Measurements from ENCODE around the gene DKK2.

The DKK2 gene

DNA sequence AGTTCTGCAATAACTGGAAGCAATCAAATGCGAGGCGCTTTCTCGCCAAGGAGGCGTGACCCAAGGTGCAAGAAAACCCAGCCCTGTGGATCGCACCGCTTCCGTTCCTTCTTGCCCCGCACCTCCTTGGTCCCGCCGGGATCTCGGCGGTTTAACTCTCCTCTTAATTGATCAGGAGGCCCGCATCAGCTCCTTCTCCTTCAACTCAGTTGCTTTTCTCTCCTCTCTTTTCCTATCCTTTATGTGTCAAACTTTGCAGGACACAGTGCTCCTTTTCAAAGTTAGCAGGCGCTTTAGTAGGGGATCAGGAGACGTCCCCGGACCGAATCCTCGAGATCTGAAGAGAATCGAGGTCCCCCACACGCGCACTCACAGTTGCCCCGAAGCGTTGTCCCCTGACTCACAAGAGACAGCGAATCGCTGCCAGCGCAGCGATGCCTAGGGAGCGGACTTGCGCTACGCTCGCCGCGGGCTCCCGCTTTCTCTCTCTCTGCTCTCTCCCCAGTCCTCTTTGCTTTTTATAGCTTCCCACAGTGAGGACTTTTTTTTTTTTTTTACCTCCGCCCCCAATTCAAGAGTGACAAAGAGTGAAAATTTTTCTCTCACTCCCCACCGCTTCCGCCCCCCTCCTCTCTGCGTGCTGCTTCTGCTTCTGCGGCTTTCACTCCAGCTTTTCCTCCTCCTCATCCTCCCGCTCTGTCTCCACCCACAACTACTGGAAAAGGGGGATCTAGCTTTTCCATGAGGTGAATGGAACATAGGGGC lies at the start of gene DKK2:
Gene DKK2, minus strand, starts transcription at position 495 of the 765 bp plus-strand sequence. CDS start 722 bp downstream, outside the sequence.
- DNase-seq (ENCODE audit: low read depth in 1 of 2, low spot score in 1 of 2), result no peak

- no peak for DNase-seq (ENCODE audit: low read depth in 1 of 2, low spot score in 1 of 2)
Measured at GRCh38 chr4:107077192-107077591, 41.1 kb upstream of the DKK2 start.

DNA sequence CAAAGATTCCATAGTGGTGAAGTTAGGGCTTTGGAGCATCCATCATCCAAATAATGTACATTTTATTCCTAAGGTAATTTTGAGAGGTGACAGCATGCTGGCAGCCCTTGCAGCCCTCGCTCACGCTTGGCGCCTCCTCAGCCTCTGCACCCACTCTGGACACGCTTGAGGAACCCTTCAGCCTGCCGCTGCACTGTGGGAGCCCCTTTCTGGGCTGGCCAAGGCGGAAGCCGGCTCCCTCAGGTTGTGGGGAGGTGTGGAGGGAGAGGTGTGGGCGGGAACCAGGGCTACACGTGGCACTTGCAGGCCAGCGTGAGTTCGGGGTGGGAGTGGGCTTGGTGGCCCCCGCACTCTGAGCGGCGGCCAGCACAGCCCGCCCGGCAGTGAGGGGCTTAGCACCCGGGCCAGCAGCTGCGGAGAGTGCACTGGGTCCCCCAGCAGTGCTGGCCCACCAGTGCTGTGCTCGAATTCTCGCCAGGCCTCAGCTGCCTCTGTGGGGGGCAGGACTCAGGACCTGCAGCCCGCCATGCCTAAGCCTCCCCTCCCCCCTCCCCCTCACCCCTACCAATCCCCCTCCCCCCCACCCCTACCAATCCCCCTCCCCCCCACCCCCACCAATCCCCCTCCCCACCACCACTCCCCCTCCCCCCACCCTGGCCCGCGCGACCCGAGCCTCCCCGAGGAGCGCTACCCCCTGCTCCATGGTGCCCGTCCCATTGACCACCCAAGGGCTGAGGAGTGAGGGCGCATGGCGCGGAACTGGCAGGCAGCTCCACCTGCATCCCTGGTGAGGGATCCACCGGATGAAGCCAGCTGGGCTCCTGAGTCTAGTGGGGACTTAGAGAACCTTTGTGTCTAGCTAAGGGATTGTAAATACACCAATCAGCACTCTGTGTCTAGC lies 37.0 kb upstream of the DKK2 start:
- no peak for DNase-seq (ENCODE audit: low read depth in 1 of 2, low spot score in 1 of 2)

DNA sequence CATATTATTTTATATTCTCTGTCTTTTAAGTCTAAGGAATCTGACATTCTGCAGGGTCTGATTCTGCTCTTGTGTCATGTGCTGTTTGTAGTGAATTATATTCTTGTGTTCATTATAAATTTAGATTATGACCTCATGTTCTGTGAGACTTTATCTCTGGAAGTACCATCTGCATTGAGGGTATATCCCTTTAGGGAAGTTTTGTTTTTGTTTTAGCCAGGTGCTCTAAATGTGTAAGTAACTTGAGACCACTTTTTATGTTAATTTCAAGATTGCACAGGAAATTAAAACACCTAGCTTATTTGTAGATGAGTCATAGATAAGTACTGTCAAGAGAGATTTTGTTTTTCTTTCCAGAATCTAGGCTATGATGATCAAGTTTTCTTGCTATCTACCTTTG lies 35.0 kb upstream of the DKK2 start:
- DNase-seq (ENCODE audit: low read depth in 1 of 2, low spot score in 1 of 2), result no peak

GRCh38 chr4:107069049-107069448 lies 32.9 kb upstream of the DKK2 start:
- DNase-seq (ENCODE audit: low read depth in 1 of 2, low spot score in 1 of 2), result no peak

DNA sequence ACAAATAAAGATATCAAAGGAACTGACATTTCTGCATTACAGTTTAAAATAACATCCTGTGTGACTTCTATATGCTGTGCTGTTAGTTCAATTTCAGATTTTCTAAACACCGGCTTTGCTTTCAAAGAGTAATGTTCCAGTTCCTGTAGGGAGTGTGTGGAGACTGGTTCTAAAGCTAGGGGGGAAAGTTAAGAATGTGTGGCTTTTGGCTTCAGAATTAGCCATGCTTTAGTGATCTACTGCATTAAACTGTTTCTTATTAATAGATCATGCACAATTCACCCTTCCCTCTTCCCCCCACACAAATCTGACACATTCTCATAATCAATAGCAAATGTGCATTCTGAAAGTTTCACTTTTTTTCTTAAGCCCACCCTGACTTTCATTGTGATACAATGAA lies 32.0 kb upstream of the DKK2 start:
- DNase-seq (ENCODE audit: low read depth in 1 of 2, low spot score in 1 of 2), result no peak

GRCh38 chr4:107066621-107067020 lies 30.5 kb upstream of the DKK2 start:
- no peak for DNase-seq (ENCODE audit: low read depth in 1 of 2, low spot score in 1 of 2)

DNA sequence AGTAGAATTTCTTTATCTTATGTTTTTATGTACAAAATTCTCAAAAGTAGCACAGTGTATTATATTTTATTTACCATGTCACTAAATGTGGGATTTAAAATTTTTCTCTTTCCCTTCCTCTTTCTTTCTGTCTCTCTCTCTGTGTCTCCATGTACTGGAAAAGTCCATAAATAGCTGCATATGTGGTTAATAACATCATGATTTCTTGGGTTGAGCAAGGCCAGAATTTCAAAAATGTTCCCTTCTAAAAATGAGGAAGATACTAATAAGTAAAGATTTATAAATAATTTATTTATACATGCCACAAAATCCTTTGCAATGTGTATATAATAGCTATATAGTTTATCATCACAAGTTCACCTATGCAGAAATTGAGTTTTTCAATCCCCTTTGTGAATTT lies 29.1 kb upstream of the DKK2 start:
- DNase-seq (ENCODE audit: low read depth in 1 of 2, low spot score in 1 of 2), result no peak

DNA sequence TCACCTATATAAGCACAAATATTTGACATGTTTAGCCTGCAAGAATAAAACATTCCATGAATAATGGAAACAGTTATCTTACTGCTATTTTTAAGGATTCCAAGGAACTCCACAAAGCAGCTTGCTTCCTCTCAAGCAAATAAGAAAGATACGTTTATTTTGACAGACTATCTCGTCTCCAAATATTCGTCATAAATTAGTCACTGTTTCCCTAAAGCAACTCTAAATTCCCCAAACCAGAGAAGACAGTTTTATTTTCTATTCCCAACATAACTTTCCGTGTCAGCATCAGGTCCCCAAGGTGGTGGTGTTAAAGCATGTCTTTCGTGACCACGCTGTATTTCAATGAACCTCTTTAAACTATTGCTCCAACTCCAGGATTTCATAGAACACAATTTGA lies 24.3 kb upstream of the DKK2 start:
- DNase-seq (ENCODE audit: low read depth in 1 of 2, low spot score in 1 of 2), result no peak

DNA sequence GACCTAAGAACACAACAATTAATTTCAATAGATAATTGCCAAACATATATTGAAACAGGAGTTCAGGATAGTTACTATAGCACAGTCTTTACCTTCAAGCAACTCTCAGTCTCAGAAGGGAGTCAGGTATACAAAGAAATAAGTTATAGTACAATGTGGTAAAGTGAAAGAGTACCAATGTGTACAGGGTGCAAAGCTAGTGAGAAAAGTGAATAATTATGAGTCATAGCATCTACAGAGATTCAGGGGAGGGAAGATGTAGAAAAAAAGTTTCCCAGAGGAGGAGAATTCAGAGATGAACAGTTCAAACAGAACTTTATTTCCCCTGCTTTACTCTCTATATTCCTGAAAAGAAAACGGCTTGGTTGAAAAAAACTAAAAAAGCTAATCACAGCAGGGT lies 22.7 kb upstream of the DKK2 start:
- no peak for DNase-seq (ENCODE audit: low read depth in 1 of 2, low spot score in 1 of 2)

DNA sequence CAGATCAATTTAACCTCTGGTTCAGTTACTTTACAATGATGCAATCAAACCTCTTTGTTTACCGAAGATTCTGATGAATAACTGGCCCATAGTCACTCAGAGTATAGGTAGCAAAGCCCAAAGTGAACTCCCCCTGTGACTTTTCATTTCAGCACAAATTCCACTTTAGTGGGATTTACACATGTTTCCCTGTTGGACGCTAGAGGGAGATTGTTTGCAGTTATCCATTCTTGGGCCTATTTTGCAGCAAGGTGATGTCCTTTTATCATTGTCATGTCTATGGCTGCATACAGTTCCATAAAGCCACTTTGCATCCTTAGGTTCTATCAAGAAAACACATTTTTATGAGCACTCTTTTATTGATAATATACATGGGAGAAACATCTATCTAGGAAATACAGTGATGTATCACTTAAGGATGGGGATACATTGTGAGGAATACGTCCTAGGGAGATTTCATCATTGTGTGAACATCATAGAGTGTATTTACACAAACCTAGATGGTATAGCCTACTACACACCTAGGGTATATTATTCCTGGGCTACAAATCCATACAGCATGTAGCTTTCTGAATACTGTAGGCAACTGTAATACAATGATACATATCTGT lies 14.5 kb upstream of the DKK2 start:
- DNase-seq (ENCODE audit: low read depth in 1 of 2, low spot score in 1 of 2), result no peak

DNA sequence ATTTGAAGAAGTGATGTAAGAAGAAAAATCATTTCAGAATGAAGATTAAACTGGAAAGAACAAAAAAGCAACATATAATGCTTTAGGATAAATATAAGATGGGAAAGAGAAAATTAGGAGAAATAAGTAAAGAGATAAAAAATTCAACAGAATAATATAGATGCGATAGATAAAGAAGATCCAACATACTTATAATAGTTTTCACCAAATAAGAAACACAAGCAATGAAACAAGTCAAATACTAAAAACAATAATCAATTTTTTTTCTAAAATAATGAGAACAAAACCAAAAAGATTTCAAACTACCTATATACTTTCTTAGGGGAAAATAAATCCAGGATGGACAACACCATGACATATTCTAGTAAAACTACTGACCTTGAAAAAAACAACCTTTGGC lies 10.1 kb upstream of the DKK2 start:
- no peak for DNase-seq (ENCODE audit: low read depth in 1 of 2, low spot score in 1 of 2)

GRCh38 chr4:107044170-107044569 lies 8.1 kb upstream of the DKK2 start:
- no peak for DNase-seq (ENCODE audit: low read depth in 1 of 2, low spot score in 1 of 2)

DNA sequence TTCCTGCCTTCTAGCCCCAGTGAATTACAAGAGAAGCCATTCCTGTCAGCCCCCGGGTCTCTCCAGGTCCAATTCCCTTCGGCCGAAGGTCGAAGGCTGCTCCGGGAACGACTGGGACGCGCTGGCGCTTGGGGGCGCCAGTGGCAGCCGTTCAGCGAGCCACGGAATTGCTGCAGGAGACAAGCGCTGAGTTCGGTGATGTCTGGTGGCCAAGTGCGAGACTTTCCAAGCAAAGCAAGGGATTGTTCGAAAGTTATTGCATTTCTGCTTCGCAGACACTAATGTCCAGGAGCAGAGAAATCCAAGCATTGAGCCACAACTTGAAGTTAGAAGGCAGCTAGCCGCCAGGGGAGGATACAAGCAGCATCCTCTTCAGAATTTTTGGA lies 1.1 kb upstream of the DKK2 start:
- no peak for DNase-seq (ENCODE audit: low read depth in 1 of 2, low spot score in 1 of 2)

DNA sequence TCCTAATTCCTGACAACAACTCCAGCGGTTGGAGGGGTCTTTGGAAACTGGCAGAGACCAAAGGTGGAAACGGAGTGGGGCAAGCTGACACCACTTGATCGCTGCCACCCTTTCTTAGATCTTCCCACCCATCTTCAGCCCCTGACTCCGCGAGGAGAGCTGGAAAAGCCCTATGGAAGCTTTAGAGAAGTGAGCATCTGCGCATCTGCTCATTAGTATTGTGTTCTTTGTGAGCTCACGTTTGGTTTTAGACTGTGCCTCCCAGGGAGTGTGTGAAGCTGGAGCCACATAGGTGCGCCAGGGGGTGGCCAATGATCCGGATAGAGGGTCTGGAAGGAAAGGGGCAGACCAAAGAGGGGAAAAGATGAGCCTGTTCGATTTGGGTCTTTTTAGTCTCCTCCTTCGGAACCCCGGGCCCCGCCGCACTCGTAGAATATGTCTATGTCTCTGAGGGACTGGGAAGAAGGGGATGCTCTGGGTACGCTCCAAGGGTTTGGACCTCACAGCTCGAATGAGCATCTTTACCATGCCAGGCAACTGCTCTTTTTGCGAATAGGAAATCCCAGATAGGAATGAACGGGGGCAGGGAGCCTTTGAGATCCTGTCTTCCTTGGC lies 578 bp upstream of the DKK2 start:
- no peak for DNase-seq (ENCODE audit: low read depth in 1 of 2, low spot score in 1 of 2)

- no peak for DNase-seq (ENCODE audit: low read depth in 1 of 2, low spot score in 1 of 2)
Measured at GRCh38 chr4:107034996-107035818, 906 bp downstream of the DKK2 start.

DNA sequence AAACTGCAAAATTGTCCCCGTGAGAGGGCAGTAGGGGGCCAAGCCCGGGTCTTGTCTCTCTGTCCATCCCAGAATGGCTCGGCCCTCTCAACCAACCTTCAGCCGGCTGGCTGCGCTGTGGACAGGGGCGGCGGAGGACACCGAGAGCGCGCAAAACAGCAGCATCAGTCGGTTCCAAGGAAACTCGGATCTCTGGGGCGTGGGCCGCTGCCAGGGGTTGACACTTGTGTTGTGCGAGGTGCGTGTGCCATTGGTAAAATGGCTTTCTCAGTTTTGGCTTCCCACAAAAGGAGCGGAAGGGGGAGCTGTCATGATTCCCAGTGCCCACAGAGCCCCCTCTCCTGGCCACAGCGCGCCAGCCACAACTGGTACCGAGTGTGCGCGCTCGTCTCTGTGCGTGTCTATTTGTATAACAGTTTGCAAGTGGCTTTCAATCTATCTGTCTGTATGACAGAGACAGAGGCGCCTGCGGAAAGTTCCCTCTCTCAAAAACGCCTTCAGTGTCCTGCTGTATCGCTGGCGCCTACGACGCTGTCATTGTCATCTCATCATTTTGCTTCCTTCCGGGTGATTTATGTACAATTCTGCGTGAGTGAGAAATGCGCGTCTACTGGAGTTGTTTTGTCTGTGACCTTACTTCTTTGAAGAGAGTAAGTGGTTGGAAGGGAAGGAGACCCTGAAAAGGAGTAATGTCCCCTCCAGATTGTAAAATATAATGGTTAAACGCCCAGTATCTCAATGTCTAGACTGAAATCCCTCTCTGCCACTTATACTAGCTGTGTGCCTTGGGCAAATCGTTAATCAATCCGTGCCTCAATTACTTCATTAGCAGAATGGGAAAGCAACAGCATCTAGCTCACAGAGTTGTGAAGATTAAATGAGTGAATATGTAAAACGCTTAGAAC lies 1.8 kb downstream of the DKK2 start:
- DNase-seq (ENCODE audit: low read depth in 1 of 2, low spot score in 1 of 2), result no peak

DNA sequence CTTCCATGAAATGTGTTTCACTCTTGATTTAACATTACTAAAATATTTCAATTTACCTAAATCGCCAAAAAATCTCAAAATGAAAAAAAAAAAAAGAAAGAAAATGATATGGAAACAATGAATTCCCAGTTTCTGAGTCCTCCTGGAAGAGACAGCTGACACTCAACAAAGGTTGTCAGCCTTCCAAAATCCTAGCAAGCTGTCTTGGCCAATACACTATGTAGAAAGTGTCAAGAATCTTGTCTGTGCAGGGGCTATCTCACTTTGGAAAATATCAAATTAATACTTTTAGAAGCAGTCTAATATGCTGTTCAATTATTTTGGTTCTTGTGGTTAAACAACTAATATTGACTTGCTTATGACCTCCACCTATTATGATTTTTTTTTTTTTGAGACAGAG lies 8.7 kb downstream of the DKK2 start:
- no peak for DNase-seq (ENCODE audit: low read depth in 1 of 2, low spot score in 1 of 2)

DNA sequence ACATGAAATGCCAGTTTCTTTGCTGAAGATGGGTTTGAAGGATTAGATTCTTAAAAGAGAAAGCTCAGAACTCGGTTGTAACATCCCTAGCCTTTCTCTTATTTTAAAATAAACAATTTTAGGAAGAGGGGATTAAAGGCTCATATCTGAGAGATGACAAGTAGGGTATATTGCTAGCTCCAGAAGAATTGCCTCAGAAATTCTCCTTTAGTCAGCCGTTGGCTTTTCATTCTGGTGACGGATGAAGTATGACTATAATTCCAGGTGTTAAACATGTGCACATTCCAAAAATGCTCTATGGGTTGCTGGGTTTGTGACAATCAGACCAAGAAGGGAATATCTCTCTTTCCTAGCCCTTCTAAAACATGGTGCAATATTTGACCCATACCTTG lies 17.8 kb downstream of the DKK2 start:
- DNase-seq (ENCODE audit: low read depth in 1 of 2, low spot score in 1 of 2), result no peak
